ENCODE measurements around the gene MAP4K4.

The MAP4K4 gene

DNA sequence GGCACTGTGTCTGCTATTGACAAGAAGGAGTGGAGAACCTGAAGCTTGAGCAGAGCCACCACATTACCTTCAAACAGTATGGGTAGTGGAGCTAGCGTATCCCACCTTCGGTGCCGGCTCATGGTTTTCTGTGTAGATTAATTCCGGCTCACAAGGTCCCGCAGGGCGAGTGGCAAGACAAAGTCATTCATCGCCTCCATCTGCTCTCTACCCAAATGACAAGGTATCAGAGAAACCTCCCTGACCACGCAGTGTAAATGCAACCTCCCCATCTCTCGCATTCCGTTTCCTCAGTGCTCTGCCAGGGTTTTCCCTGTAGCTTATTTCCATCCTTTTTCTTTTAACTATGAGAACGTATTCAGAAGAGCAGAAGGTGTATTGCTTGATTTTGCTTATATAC lies 79.8 kb downstream of the MAP4K4 start:
- DNase-seq (ENCODE audit: low read depth) = no peak
- H3K4me3 ChIP-seq (ENCODE audit: low read depth, low read length) = no peak overlapping the region
- in situ Hi-C loops (cut with HindIII; ENCODE audit: low sequenced_read_pairs) = no loop called here
- TF ChIP-seq CTCF (IDR thresholded peaks at IDR 0.05; ENCODE audit: low read depth, low read length, missing control alignments) = no peak

GRCh38 chr2:101778102-101778501 lies 80.6 kb downstream of the MAP4K4 start:
- no peak for DNase-seq (ENCODE audit: low read depth)
- in situ Hi-C loops (cut with HindIII; ENCODE audit: low sequenced_read_pairs) = no loop called here
- no peak overlapping the region for H3K4me3 ChIP-seq (ENCODE audit: low read depth, low read length)
- no peak for TF ChIP-seq CTCF (IDR thresholded peaks at IDR 0.05; ENCODE audit: low read depth, low read length, missing control alignments)

DNA sequence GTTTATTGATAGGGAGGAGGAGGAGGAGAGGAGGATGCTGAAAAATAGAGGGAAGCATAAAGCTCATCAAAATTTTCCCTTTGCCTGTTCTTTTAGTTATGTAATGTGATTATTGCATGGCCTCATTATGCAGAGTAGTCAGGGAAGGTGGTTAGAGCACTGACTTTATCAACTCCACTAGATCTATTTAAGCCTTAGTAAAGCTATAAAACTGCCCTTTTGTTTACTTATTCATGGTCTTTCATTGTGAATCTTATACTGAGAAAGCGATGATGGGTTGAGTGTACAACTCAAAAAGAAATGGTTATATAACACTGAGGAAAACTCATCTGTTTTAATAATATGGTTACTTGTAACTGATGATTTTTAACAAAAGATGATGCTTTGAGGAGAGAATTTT lies 81.7 kb downstream of the MAP4K4 start:
- no peak for TF ChIP-seq CTCF (IDR thresholded peaks at IDR 0.05; ENCODE audit: low read depth, low read length, missing control alignments)
- H3K4me3 ChIP-seq (ENCODE audit: low read depth, low read length) = no peak overlapping the region
- no peak for DNase-seq (ENCODE audit: low read depth)
- in situ Hi-C loops (cut with HindIII; ENCODE audit: low sequenced_read_pairs) = no loop called here

DNA sequence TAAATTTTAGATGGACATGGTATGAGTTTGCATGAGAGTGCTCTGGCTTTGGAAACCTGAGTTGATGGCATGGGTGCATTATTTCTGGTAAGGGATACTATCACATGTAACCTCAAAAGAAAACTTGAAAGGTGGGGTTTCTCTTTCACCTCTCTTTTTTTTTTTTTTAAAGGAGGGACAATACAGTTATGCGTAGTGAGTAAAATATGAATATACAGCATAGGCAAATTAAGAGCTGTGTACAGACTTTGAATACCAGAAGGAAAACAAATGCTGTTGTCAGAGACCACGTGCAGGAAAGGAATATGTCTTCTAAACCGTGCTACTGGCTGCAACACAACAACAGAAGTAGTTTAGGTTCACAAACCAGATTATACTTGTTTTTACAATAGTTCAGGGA lies 82.1 kb downstream of the MAP4K4 start:
- in situ Hi-C loops (cut with HindIII; ENCODE audit: low sequenced_read_pairs) = no loop called here
- TF ChIP-seq CTCF (IDR thresholded peaks at IDR 0.05; ENCODE audit: low read depth, low read length, missing control alignments) = no peak
- DNase-seq (ENCODE audit: low read depth) = no peak
- H3K4me3 ChIP-seq (ENCODE audit: low read depth, low read length) = no peak overlapping the region

DNA sequence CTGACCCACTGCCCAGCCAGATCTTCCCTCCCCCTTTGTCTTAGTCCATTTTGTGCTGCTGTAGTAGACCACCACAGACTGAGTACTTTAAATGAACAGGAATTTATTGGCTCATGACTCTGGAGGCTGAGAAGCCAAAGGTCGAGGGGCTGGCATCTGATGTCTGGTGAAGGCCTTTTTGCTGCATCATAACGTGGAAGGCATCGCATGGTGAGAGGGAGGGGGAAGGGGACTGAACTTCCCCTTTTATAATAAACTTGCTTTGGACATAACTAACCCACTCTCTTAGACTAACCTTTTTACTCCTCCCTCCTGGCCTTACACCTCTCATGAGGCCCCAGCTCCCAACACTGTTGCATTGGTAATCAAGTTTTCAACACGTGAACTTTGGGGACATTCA lies 83.8 kb downstream of the MAP4K4 start:
- TF ChIP-seq CTCF (IDR thresholded peaks at IDR 0.05; ENCODE audit: low read depth, low read length, missing control alignments) = no peak
- no peak for DNase-seq (ENCODE audit: low read depth)
- in situ Hi-C loops (cut with HindIII; ENCODE audit: low sequenced_read_pairs) = no loop called here
- no peak overlapping the region for H3K4me3 ChIP-seq (ENCODE audit: low read depth, low read length)

- DNase-seq (ENCODE audit: low read depth) = no peak
- in situ Hi-C loops (cut with HindIII; ENCODE audit: low sequenced_read_pairs) = no loop called here
- H3K4me3 ChIP-seq (ENCODE audit: low read depth, low read length) = no peak overlapping the region
- no peak for TF ChIP-seq CTCF (IDR thresholded peaks at IDR 0.05; ENCODE audit: low read depth, low read length, missing control alignments)
Observed at GRCh38 chr2:101781791-101782426, 84.4 kb downstream of the MAP4K4 start.

DNA sequence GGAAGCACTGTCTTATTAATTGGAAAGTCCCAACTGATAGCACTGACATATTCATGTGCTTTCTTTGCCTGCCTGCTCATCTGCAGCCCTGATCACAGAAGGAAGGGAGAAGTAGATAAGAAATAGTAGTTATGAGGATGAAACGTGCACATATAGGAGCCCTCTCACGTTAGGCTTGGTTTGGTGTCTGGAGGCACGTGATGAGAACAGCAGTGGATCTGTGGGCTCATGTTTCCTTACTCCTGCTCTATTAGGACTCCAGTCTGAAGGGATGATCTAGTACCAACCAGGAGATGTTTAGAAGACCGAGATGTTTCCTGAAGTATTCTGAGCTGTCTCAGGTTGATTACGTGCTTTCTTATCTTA lies 84.9 kb downstream of the MAP4K4 start:
- H3K4me3 ChIP-seq (ENCODE audit: low read depth, low read length) = no peak overlapping the region
- in situ Hi-C loops (cut with HindIII; ENCODE audit: low sequenced_read_pairs) = no loop called here
- no peak for DNase-seq (ENCODE audit: low read depth)
- TF ChIP-seq CTCF (IDR thresholded peaks at IDR 0.05; ENCODE audit: low read depth, low read length, missing control alignments) = no peak

Data from astrocyte of the cerebellum (primary cell).